Middle frontal gyrus (tissue), 1 donor: ENCODE measurements around the gene DNAH12.

Source experiments
- DNase-seq: peaks from one replicate; pipeline ENCODE4 v3.0.0-alpha.2; 2015; ENCODE audit warnings: low spot score; ENCODE audit errors: extremely low spot score

The DNAH12 gene

DNA sequence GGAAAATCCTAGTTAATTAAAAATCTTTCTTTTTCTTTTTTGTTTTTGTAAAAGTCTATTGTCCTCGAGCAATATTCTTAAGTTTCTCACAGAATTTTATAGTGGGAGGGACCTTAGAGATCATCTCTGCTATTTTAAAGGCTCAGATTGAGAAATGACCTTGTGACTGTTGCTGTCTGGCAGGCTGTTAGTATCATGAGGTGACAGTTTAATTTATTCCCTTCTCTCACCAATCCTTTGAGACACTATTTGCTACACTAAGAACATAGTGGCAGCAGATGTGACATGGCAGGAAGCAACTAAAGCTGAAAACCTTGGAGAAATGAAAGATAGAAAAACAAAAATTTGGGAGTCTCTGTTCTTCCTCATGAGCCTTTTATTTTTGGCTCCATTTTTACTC is 291.7 kb downstream of the DNAH12 start:
- DNase-seq: no peak

DNA sequence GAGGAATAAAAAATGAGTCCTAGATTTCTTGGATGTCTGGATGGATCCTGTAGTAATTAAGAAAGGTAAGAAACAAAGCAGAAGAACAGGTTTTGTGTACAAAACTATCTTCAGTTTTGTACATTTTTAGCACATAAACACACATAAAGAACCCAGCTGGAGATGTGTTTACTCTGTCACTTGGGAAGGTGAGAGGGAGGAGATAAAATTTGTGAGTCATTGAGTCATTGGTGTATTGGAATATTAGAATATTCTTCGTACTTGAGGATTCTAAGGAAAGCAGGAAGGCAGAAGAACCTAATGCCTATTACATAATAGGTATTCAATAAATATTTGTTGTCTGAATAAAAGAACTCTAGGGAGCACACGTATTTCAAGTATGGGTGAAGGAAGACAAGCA is 299.2 kb downstream of the DNAH12 start:
- DNase-seq: no peak
